ENCODE data around the gene SPATS1. TPM values are rescaled to one million over a fixed set of nuclear protein-coding genes. Genes with fewer than 3 reads are reported as not detected.
"Not testable (repeated sequence)": the region's sequence is repeated elsewhere in the genome, so short reads cannot be mapped to it uniquely, and the experiment has no call there.

The SPATS1 gene
- total and polyA plus RNA-seq, 3 experiments from 2014 or later: not detected

- H3K36me3 ChIP-seq (ENCODE audit: insufficient read depth, low read length); H3K4me3 ChIP-seq (ENCODE audit: low read length); CTCF ChIA-PET; POLR2A ChIA-PET; H3K27me3 ChIP-seq (ENCODE audit: insufficient read depth, low read length, poor library complexity, severe bottlenecking); H3K36me3 Mint-ChIP-seq; H3K4me1 Mint-ChIP-seq; H3K4me1 ChIP-seq (ENCODE audit: insufficient read depth, low read length); H3K27ac Mint-ChIP-seq; H3K9me3 ChIP-seq (ENCODE audit: low read length); H3K9me3 Mint-ChIP-seq; DNase-seq; H3K27me3 Mint-ChIP-seq; H3K4me3 Mint-ChIP-seq; H3K27ac ChIP-seq (ENCODE audit: low read depth, low read length): not testable (repeated sequence)
Observed at GRCh38 chr6:44350650-44350994, 8.2 kb downstream of the SPATS1 start.

GRCh38 chr6:44352259-44352658, 9.8 kb downstream of the SPATS1 start:
- H3K27me3 ChIP-seq (ENCODE audit: insufficient read depth, low read length, poor library complexity, severe bottlenecking): no peaks in the 10 kb centered on the region
- no peak for DNase-seq
- H3K36me3 ChIP-seq (ENCODE audit: insufficient read depth, low read length): no peaks in the 10 kb centered on the region
- ChIA-PET POLR2A (no interaction called here), CTCF (no interaction called here)
- no peak overlapping the region for H3K4me3 ChIP-seq (ENCODE audit: low read length)
- no peaks in the 10 kb centered on the region for H3K9me3 ChIP-seq (ENCODE audit: low read length)
- no peak overlapping the region for H3K27ac ChIP-seq (ENCODE audit: low read depth, low read length)
- peaks cover 0 to 4% (median 0%) of the 10 kb centered on the region in 5 donors for H3K9me3 Mint-ChIP-seq
- H3K27ac Mint-ChIP-seq: no peak overlapping the region
- H3K36me3 Mint-ChIP-seq: no peaks in the 10 kb centered on the region
- H3K4me3 Mint-ChIP-seq: no peak overlapping the region
- H3K4me1 Mint-ChIP-seq: no peaks in the 10 kb centered on the region
- no peaks in the 10 kb centered on the region for H3K4me1 ChIP-seq (ENCODE audit: insufficient read depth, low read length)
- H3K27me3 Mint-ChIP-seq: peaks cover 5 to 6% of the 10 kb centered on the region in 2 donors

DNA sequence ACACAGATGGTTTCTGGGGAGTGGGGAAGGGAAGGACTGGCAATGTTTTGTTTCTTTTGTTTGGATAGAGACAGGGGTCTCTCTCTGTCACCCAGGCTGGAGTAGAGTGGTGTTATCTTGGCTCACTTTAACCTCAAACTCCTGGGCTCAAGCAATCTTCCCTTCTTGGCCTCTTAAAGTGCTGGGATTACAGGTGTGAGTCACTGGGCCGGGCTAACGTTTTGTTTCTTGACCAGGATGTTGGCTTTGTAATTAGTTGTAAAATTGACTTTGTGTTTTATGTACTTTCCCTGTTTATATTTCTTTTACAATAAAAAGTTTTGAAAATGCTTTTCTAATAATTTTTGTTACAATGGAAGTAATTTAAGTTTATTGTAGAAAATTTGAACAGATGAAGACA, 10.9 kb downstream of the SPATS1 start:
- CTCF ChIA-PET: no interaction called here
- peaks cover 6 to 13% of the 10 kb centered on the region in 2 donors for H3K27me3 Mint-ChIP-seq

DNA sequence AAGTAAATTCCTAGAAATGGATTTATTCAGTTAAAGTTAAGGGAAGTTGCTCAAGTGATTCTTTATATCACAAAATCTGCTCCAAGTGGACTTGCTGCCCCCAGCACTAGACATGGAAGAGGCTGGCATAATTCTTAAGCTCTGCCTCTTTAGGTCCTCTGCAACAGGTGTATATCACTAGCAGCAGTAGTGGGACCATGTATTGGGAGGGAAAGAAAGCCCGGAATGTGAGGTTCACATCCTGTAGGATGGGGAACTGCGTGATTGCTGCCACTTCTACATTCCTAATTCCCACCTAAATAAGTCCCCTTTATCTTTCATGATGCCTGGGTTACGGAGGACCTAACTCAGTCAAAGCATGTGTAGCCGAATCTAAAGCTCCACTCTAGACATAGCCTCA, 13.2 kb downstream of the SPATS1 start:
- POLR2A ChIA-PET: no interaction called here
- Histone ChIP-seq H3K27ac (ENCODE audit: low read depth, low read length) (no peak overlapping the region), H3K36me3 (ENCODE audit: insufficient read depth, low read length) (no peaks in the 10 kb centered on the region), H3K27me3 (ENCODE audit: insufficient read depth, low read length, poor library complexity, severe bottlenecking) (no peaks in the 10 kb centered on the region), H3K4me3 (ENCODE audit: low read length) (no peak overlapping the region), H3K4me1 (ENCODE audit: insufficient read depth, low read length) (no peaks in the 10 kb centered on the region), H3K9me3 (ENCODE audit: low read length) (no peaks in the 10 kb centered on the region)
- Mint-ChIP-seq H3K36me3 (no peaks in the 10 kb centered on the region), H3K27ac (no peak overlapping the region), H3K4me1 (no peaks in the 10 kb centered on the region), H3K27me3 (peaks cover 8 to 14% of the 10 kb centered on the region in 2 donors), H3K9me3 (peaks cover 0 to 4% (median 0%) of the 10 kb centered on the region in 5 donors), H3K4me3 (no peak overlapping the region)
- CTCF ChIA-PET: no interaction called here
- no peak for DNase-seq

More for the DNA sequence above, 10.9 kb downstream of the SPATS1 start:
- no peaks in the 10 kb centered on the region for H3K9me3 ChIP-seq (ENCODE audit: low read length)
- Mint-ChIP-seq H3K27ac (no peak overlapping the region), H3K9me3 (peaks cover 0 to 4% (median 0%) of the 10 kb centered on the region in 5 donors), H3K4me1 (no peaks in the 10 kb centered on the region), H3K36me3 (no peaks in the 10 kb centered on the region), H3K4me3 (no peak overlapping the region)
- POLR2A ChIA-PET: no interaction called here
- H3K4me3 ChIP-seq (ENCODE audit: low read length): no peak overlapping the region
- no peak overlapping the region for H3K27ac ChIP-seq (ENCODE audit: low read depth, low read length)
- no peaks in the 10 kb centered on the region for H3K27me3 ChIP-seq (ENCODE audit: insufficient read depth, low read length, poor library complexity, severe bottlenecking)
- no peaks in the 10 kb centered on the region for H3K4me1 ChIP-seq (ENCODE audit: insufficient read depth, low read length)
- no peak for DNase-seq
- H3K36me3 ChIP-seq (ENCODE audit: insufficient read depth, low read length): no peaks in the 10 kb centered on the region

- CTCF ChIA-PET: no interaction called here
- H3K36me3 Mint-ChIP-seq: no peaks in the 10 kb centered on the region
Observed at GRCh38 chr6:44356487-44356886, 14.0 kb downstream of the SPATS1 start.

DNA sequence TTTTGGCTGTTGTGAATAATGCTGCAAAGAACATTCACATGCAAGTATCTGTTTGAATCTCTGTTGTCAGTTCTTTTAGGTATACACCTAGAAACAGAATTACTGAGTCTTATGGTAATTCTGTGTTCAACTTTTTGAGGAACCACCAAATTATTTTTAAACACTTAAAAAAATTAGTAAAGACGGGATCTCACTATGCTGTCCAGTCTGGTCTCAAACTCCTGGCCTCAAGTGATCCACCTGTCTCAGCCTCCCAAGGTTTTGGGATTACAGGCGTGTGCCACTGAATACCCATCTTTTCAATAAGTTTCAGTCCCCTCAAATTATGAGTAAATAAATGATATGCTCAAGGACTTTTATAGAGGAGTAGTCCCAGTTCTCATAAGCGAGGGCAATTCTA, 17.5 kb downstream of the SPATS1 start:
- no peak overlapping the region for H3K27ac Mint-ChIP-seq
- Histone ChIP-seq H3K27ac (ENCODE audit: low read depth, low read length) (no peak overlapping the region), H3K4me3 (ENCODE audit: low read length) (no peak overlapping the region), H3K27me3 (ENCODE audit: insufficient read depth, low read length, poor library complexity, severe bottlenecking) (no peaks in the 10 kb centered on the region), H3K4me1 (ENCODE audit: insufficient read depth, low read length) (no peaks in the 10 kb centered on the region), H3K36me3 (ENCODE audit: insufficient read depth, low read length) (no peaks in the 10 kb centered on the region), H3K9me3 (ENCODE audit: low read length) (no peaks in the 10 kb centered on the region)
- peaks cover 12 to 30% of the 10 kb centered on the region in 2 donors for H3K27me3 Mint-ChIP-seq
- no peaks in the 10 kb centered on the region for H3K36me3 Mint-ChIP-seq
- ChIA-PET POLR2A (no interaction called here), CTCF (no interaction called here)
- no peaks in the 10 kb centered on the region for H3K4me1 Mint-ChIP-seq
- no peak overlapping the region for H3K4me3 Mint-ChIP-seq
- DNase-seq: no peak
- H3K9me3 Mint-ChIP-seq: peaks cover 0 to 4% (median 0%) of the 10 kb centered on the region in 5 donors

More at GRCh38 chr6:44356487-44356886, 14.0 kb downstream of the SPATS1 start:
- Histone ChIP-seq H3K4me3 (ENCODE audit: low read length) (no peak overlapping the region), H3K27ac (ENCODE audit: low read depth, low read length) (no peak overlapping the region), H3K27me3 (ENCODE audit: insufficient read depth, low read length, poor library complexity, severe bottlenecking) (no peaks in the 10 kb centered on the region), H3K4me1 (ENCODE audit: insufficient read depth, low read length) (no peaks in the 10 kb centered on the region), H3K9me3 (ENCODE audit: low read length) (no peaks in the 10 kb centered on the region), H3K36me3 (ENCODE audit: insufficient read depth, low read length) (no peaks in the 10 kb centered on the region)
- peaks cover 0 to 4% (median 0%) of the 10 kb centered on the region in 5 donors for H3K9me3 Mint-ChIP-seq
- no peak overlapping the region for H3K27ac Mint-ChIP-seq
- no peaks in the 10 kb centered on the region for H3K4me1 Mint-ChIP-seq
- no peak for DNase-seq
- peaks cover 9 to 21% of the 10 kb centered on the region in 2 donors for H3K27me3 Mint-ChIP-seq
- POLR2A ChIA-PET: no interaction called here
- H3K4me3 Mint-ChIP-seq: no peak overlapping the region

GRCh38 chr6:44361947-44362346, 19.5 kb downstream of the SPATS1 start:
- no peak for DNase-seq
- Mint-ChIP-seq H3K27me3 (peaks cover 10 to 31% of the 10 kb centered on the region in 2 donors), H3K9me3 (no peaks in the 10 kb centered on the region), H3K4me1 (no peaks in the 10 kb centered on the region), H3K4me3 (no peak overlapping the region), H3K27ac (no peak overlapping the region), H3K36me3 (no peaks in the 10 kb centered on the region)
- no peak overlapping the region for H3K27ac ChIP-seq (ENCODE audit: low read depth, low read length)
- no peaks in the 10 kb centered on the region for H3K9me3 ChIP-seq (ENCODE audit: low read length)
- H3K27me3 ChIP-seq (ENCODE audit: insufficient read depth, low read length, poor library complexity, severe bottlenecking): no peaks in the 10 kb centered on the region
- ChIA-PET POLR2A (no interaction called here), CTCF (interaction anchor here (0.9 kb wide), 1 partner anchor 23 kb away, joined by 3 read pairs; no protein-coding TSS in a partner anchor)
- no peaks in the 10 kb centered on the region for H3K36me3 ChIP-seq (ENCODE audit: insufficient read depth, low read length)
- H3K4me3 ChIP-seq (ENCODE audit: low read length): no peak overlapping the region
- H3K4me1 ChIP-seq (ENCODE audit: insufficient read depth, low read length): no peaks in the 10 kb centered on the region

DNA sequence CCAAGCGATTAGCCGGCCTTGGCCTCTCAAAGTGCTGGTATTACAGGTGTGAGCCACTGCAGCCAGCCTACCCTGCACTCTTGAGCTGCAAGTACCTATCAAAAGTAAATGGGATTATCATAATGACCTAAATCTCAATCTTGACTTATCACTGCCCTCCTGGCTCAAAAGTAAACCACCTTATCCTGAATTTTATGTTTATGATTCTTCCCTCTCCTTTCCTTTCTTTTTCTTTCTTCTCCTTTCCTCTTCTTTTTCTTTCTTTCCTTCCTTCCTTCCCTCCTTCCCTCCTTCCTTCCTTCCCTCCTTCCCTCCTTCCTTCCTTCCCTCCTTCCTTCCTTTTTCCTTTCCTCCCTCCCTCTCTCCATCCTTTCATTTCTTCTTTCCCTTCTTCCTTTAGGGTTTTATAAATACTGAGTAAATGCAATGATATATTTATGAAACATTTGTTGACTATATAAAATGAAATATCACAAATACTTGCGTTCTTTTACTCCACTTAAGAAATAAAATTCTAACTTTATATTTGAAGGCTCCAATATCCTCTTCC, 21.0 kb downstream of the SPATS1 start:
- no peak overlapping the region for H3K4me3 Mint-ChIP-seq
- H3K36me3 ChIP-seq (ENCODE audit: insufficient read depth, low read length): no peaks in the 10 kb centered on the region
- H3K27ac Mint-ChIP-seq: no peak overlapping the region
- H3K27ac ChIP-seq (ENCODE audit: low read depth, low read length): no peak overlapping the region
- no peaks in the 10 kb centered on the region for H3K36me3 Mint-ChIP-seq
- no peaks in the 10 kb centered on the region for H3K9me3 Mint-ChIP-seq
- POLR2A ChIA-PET: no interaction called here
- DNase-seq: no peak
- CTCF ChIA-PET: no interaction called here
- no peaks in the 10 kb centered on the region for H3K27me3 ChIP-seq (ENCODE audit: insufficient read depth, low read length, poor library complexity, severe bottlenecking)
- peaks cover 13 to 31% of the 10 kb centered on the region in 2 donors for H3K27me3 Mint-ChIP-seq
- H3K9me3 ChIP-seq (ENCODE audit: low read length): no peaks in the 10 kb centered on the region
- no peaks in the 10 kb centered on the region for H3K4me1 Mint-ChIP-seq
- H3K4me1 ChIP-seq (ENCODE audit: insufficient read depth, low read length): no peaks in the 10 kb centered on the region
- no peak overlapping the region for H3K4me3 ChIP-seq (ENCODE audit: low read length)

DNA sequence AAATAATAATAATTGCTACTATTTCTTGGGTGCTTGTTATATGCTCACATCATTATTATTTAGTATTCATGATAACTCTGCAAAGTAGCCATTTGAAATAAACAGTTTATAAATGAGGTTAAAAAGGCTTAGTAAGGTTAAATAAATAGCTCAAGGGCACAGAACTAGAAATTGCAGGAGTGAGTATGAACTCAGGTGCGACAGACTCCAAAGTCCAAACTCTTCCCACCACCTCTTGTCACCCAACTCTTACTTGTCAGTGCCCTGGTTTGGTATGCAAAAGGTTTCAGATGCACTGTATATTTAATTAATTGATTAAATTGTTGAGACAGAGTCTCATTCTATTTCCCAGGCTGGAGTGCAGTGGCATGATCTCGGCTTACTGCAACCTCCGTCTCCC, 24.3 kb downstream of the SPATS1 start:
- no peak overlapping the region for H3K4me3 ChIP-seq (ENCODE audit: low read length)
- ChIA-PET POLR2A (no interaction called here), CTCF (interaction anchor here (0.9 kb wide), 1 partner anchor 21 kb away, joined by 3 read pairs; the partner anchor contains the start of gene CDC5L)
- H3K27ac ChIP-seq (ENCODE audit: low read depth, low read length): no peak overlapping the region
- H3K4me3 Mint-ChIP-seq: no peak overlapping the region
- H3K9me3 ChIP-seq (ENCODE audit: low read length): no peaks in the 10 kb centered on the region
- no peak for DNase-seq
- H3K9me3 Mint-ChIP-seq: no peaks in the 10 kb centered on the region
- H3K27me3 ChIP-seq (ENCODE audit: insufficient read depth, low read length, poor library complexity, severe bottlenecking): peaks cover 7% of the 10 kb centered on the region
- no peak overlapping the region for H3K27ac Mint-ChIP-seq
- no peaks in the 10 kb centered on the region for H3K4me1 Mint-ChIP-seq
- H3K4me1 ChIP-seq (ENCODE audit: insufficient read depth, low read length): no peaks in the 10 kb centered on the region
- peaks cover 10 to 32% of the 10 kb centered on the region in 2 donors for H3K27me3 Mint-ChIP-seq
- H3K36me3 ChIP-seq (ENCODE audit: insufficient read depth, low read length): no peaks in the 10 kb centered on the region
- H3K36me3 Mint-ChIP-seq: no peaks in the 10 kb centered on the region
